Progenitor cell of endocrine pancreas (in vitro differentiated cells): ENCODE data around the gene PEX6. TPM values are rescaled to one million over a fixed set of nuclear protein-coding genes. Genes with fewer than 3 reads are reported as not detected.
"Not testable (repeated sequence)": the region's sequence is repeated elsewhere in the genome, so short reads cannot be mapped to it uniquely, and the experiment has no call there.

Experiments used
- DNase-seq: peaks from one replicate; pipeline ENCODE4 v3.0.0; 2021; ENCODE audit warnings: low spot score; ENCODE audit not compliant: unreplicated experiment
- H3K27ac Mint-ChIP-seq: 2 replicates; pipeline ENCODE4 v1.8.0; 2021; ENCODE audit warnings: mild to moderate bottlenecking, moderate library complexity, mixed read lengths
- H3K27me3 Mint-ChIP-seq: 2 replicates; pipeline ENCODE4 v1.8.0; 2021; ENCODE audit warnings: mixed read lengths
- H3K36me3 Mint-ChIP-seq: 2 replicates; pipeline ENCODE4 v1.8.0; 2022; ENCODE audit warnings: mixed read lengths; ENCODE audit not compliant: insufficient read depth
- H3K4me1 Mint-ChIP-seq: 2 replicates; pipeline ENCODE4 v1.8.0; 2021; ENCODE audit warnings: low read depth, mixed read lengths
- H3K4me3 Mint-ChIP-seq: 2 replicates; pipeline ENCODE4 v1.8.0; 2021; ENCODE audit warnings: low read depth, mild to moderate bottlenecking, moderate library complexity, mixed read lengths
- H3K9me3 Mint-ChIP-seq: 2 replicates; pipeline ENCODE4 v1.8.0; 2021; ENCODE audit warnings: low read depth, mixed read lengths
- CTCF ChIP-seq: fragments of 200-600 bp; sonication (generic); IDR thresholded peaks from one replicate; pipeline ENCODE4 v1.5.0; 2021; ENCODE audit warnings: antibody characterized with exemption, mild to moderate bottlenecking; ENCODE audit not compliant: unreplicated experiment
- total RNA-seq: library from RNA; stranded (reverse); gene quantifications from 2 replicates; pipeline ENCODE4 v1.2.1, GENCODE V29; 2021

Gene PEX6
- total RNA-seq, 1 donor from 2014 or later = 32.3 TPM

GRCh38 chr6:43009124-43009523 is 30.1 kb upstream of the PEX6 start:
- DNase-seq = no peak
- Mint-ChIP-seq H3K27me3 (no peaks in the 10 kb centered on the region), H3K9me3 (no peaks in the 10 kb centered on the region), H3K27ac (no peak overlapping the region), H3K36me3 (peaks cover 15% of the 10 kb centered on the region), H3K4me1 (peaks cover 18% of the 10 kb centered on the region), H3K4me3 (no peak overlapping the region)
- peak; percentile 51 for TF ChIP-seq CTCF

GRCh38 chr6:43007126-43007525 is 28.1 kb upstream of the PEX6 start:
- no peak overlapping the region for H3K4me3 Mint-ChIP-seq
- no peak overlapping the region for H3K27ac Mint-ChIP-seq
- no peak for TF ChIP-seq CTCF
- H3K27me3 Mint-ChIP-seq = no peaks in the 10 kb centered on the region
- H3K4me1 Mint-ChIP-seq = peaks cover 2% of the 10 kb centered on the region
- peaks cover 12% of the 10 kb centered on the region for H3K36me3 Mint-ChIP-seq
- no peaks in the 10 kb centered on the region for H3K9me3 Mint-ChIP-seq
- DNase-seq = no peak

GRCh38 chr6:43006251-43006650 is 27.3 kb upstream of the PEX6 start:
- H3K4me1 Mint-ChIP-seq = no peaks in the 10 kb centered on the region
- no peak for DNase-seq
- no peak overlapping the region for H3K27ac Mint-ChIP-seq
- peaks cover 8% of the 10 kb centered on the region for H3K36me3 Mint-ChIP-seq
- H3K4me3 Mint-ChIP-seq = no peak overlapping the region
- H3K27me3 Mint-ChIP-seq = no peaks in the 10 kb centered on the region
- no peaks in the 10 kb centered on the region for H3K9me3 Mint-ChIP-seq
- no peak for TF ChIP-seq CTCF

GRCh38 chr6:43005844-43006243 is 26.9 kb upstream of the PEX6 start:
- no peak for TF ChIP-seq CTCF
- DNase-seq = no peak

GRCh38 chr6:43001843-43002242 is 22.9 kb upstream of the PEX6 start:
- DNase-seq = no peak
- H3K4me1 Mint-ChIP-seq = no peaks in the 10 kb centered on the region
- H3K27me3 Mint-ChIP-seq = no peaks in the 10 kb centered on the region
- H3K9me3 Mint-ChIP-seq = no peaks in the 10 kb centered on the region
- no peak for TF ChIP-seq CTCF
- no peak overlapping the region for H3K4me3 Mint-ChIP-seq
- no peak overlapping the region for H3K27ac Mint-ChIP-seq
- H3K36me3 Mint-ChIP-seq = peaks cover 4% of the 10 kb centered on the region

More at GRCh38 chr6:43005844-43006243, 26.9 kb upstream of the PEX6 start:
- H3K4me1 Mint-ChIP-seq = no peaks in the 10 kb centered on the region
- H3K36me3 Mint-ChIP-seq = peaks cover 9% of the 10 kb centered on the region
- H3K27me3 Mint-ChIP-seq = no peaks in the 10 kb centered on the region
- H3K27ac Mint-ChIP-seq = no peak overlapping the region
- no peak overlapping the region for H3K4me3 Mint-ChIP-seq
- no peaks in the 10 kb centered on the region for H3K9me3 Mint-ChIP-seq

- not testable (repeated sequence) for H3K4me1 Mint-ChIP-seq, H3K36me3 Mint-ChIP-seq, H3K4me3 Mint-ChIP-seq, H3K27me3 Mint-ChIP-seq, H3K9me3 Mint-ChIP-seq, H3K27ac Mint-ChIP-seq, DNase-seq
These were observed 19.2 kb upstream of the PEX6 start for GRCh38 chr6:42998205-42998604.
